GM12874 (cell line): ENCODE measurements around the gene MTM1.

ENCODE experiments used
- TF ChIP-seq, protein P1 (sequence below): IDR thresholded peaks from 2 replicates; pipeline ENCODE4 v1.5.1; 2011; ENCODE audit warnings: low read depth, mild to moderate bottlenecking, control low read depth, low read length, moderate library complexity; ENCODE audit not compliant: insufficient read depth

MTM1 gene

DNA sequence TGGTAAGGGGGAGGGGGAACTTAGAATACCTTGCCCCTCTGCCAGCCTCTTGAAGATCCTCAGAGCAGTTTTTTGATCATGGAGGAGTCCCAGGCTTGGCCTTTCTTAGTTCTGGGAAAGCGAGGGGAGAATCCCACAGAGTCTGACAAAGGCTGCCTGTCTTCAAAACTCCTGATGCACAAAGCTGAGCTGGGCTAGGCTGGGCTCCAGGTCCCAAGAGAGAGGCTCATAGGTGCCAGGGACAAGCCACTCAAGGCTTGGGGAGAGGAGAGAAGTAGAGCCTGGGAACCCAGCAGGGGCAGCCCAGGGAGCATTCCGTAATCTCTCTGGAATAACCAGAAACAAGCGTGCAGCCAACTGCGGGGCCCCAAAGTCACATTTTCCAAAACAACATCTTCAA, 37.0 kb upstream of the MTM1 start:
- TF ChIP-seq, protein P1, sequence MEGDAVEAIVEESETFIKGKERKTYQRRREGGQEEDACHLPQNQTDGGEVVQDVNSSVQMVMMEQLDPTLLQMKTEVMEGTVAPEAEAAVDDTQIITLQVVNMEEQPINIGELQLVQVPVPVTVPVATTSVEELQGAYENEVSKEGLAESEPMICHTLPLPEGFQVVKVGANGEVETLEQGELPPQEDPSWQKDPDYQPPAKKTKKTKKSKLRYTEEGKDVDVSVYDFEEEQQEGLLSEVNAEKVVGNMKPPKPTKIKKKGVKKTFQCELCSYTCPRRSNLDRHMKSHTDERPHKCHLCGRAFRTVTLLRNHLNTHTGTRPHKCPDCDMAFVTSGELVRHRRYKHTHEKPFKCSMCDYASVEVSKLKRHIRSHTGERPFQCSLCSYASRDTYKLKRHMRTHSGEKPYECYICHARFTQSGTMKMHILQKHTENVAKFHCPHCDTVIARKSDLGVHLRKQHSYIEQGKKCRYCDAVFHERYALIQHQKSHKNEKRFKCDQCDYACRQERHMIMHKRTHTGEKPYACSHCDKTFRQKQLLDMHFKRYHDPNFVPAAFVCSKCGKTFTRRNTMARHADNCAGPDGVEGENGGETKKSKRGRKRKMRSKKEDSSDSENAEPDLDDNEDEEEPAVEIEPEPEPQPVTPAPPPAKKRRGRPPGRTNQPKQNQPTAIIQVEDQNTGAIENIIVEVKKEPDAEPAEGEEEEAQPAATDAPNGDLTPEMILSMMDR = no peak

DNA sequence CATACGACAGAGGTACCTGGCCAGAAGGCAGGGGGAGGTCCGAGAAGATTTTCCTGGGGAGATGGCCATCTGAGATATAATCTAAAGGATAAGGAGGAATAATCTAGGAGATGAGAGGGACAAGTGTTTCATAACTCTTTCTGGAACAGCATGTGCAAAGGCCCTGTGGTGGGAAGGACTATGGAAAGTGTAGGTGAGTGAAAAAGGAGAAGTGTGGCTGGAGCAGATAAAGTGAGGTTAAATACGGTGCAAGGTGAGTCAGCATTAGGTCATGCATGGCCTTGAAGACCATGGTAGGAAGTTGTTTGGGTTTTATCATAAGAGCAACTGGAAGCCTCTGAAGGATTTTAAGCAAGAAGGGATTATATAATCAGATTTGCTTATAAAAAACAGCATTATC, 34.6 kb upstream of the MTM1 start:
- TF ChIP-seq, protein P1 = no peak

DNA sequence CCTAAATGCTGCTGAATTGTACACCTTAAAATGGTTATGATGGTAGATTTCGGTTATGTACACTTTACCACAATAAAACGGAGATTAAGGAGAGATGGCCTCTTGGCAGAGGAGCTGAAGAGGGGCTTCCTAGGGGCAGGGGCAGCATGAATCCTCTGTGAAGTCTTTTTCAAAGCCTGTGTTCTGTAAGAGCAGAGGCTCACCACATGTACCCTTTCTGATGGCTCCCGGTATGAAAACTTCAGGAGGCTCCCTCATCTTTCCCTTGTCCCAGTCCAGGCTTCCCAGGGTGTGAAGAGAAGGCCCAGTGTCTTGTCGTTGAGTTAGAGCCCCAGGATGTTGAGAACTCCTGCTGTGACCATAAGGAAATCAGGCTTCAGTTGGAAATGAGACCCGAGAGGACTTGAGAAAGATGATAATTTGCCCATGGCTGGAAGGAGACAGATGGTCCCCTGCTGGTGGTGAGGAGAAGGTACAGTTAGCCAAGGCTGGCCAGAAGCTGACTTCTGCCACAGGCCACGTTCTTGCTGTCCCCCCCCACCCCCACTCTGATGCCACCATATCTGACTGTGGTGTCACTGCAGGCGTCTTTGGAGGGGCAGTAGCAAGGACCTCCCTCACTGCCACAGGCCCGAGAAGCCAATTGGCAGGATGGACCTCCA, 31.8 kb upstream of the MTM1 start:
- TF ChIP-seq, protein P1 = peak; percentile 36; the same call in 1 of the 2 replicates

DNA sequence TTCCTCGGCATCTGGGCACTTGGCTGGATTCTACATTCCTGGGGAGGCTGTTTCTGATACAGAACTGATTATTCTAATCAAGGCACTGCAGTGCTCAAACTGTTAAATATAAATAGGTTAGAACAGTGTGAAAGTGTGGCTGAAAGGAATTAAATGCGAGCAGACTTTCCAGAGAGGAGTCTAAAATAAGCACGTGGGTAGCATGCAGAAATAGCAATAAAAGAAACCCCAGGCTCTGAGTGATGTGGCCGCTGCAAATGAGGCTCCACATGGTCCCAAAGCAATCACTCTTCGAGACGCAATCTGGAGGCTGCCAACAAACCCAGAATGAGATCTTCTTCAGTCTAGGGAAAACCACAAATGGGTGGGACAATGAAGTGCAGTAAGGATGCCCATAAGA, 30.6 kb upstream of the MTM1 start:
- TF ChIP-seq, protein P1 = no peak

DNA sequence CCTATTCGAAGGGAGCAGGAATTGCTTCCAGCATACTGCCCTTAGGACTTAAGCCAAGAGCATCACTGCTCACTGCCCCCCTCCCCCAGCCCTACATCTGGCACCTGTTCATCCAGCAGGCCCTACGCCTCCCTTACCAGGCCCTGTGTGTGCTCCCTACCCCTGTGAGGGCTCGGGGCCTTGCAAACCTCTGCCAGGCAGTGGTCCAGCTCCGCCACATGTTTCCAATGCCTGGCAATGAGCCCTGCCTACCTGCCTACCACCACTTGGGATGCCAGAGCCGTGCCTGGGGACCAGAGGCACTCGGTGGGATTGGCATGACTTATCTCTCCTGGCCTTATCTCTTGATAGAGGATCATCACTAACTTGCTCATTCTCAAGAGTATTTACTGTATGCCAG, 27.5 kb upstream of the MTM1 start:
- TF ChIP-seq, protein P1 = no peak

DNA sequence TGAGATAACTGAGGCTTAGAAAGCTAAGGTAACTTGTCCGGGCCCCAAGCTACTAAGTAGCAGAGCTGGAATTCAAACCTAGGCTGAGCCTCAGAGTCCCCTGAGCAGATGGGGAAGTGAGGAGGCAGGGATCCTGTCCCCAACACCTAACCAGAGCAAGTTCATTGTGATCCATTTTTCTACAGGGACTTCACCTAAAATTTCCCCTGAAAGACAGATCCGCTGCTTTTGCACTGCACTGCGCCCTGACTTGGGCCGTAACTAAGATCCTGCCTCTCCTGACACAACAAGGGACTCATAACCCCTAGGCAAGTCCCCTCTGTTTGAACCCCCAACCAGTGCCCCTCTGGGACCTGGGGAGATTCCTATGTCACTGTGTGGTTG, 25.6 kb upstream of the MTM1 start:
- TF ChIP-seq, protein P1 = no peak

DNA sequence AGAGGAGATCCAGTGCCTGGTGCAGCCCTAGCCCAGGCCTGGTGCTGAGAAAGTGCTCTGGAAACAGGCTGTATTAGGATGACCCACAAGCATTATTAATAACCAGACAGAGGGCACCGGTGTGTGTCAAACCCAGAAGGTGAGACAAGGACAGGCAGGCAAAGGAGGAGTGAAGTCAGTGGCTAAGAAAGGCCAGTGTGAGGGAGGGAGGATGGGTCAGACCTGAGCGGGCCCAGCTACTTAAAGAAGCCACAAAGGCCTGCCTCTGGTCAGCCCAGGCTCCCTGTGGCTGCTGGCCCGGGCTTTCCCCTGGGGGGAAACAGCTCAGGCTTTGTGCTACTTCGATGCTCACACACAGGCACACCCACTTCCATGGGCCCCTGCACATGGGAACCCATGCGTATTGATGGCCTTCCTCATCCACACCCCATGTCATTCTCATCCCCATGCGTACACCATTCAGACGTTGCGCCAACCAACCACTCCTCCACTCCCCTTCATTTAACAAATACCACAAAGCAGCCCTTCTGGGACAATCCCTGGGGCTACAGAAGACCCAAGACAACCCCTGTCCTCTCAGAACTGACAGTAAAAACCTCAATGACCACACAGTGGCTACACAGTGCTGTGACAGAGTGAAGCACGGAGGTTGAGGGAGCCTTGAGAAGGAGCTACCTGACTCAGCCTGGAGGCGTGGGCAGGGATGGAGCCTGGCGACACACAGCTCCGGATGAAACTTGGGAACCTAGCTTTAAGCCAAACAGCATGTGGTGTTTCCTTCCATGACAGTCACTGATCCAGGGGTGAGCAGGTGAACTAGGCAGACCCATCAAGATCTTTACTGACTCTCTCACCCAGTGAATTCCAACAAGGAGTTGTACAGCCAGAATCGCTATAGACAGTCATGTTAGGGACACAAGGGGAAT, 24.9 kb upstream of the MTM1 start:
- TF ChIP-seq, protein P1 = no peak
